ENCODE data around the gene TRPM4.

TRPM4 gene

GRCh38 chr19:49243726-49244125 lies 86.1 kb downstream of the TRPM4 start:
- no peak for DNase-seq

- DNase-seq: no peak
These were observed 86.7 kb downstream of the TRPM4 start for GRCh38 chr19:49244256-49244655.

- DNase-seq: no peak
These were observed 90.1 kb downstream of the TRPM4 start for GRCh38 chr19:49247676-49248075.

- no peak for DNase-seq
These were observed 92.3 kb downstream of the TRPM4 start for GRCh38 chr19:49249933-49250332.

- no peak for DNase-seq
These were observed 98.1 kb downstream of the TRPM4 start for GRCh38 chr19:49255674-49256073.

- DNase-seq: no peak
These were observed 99.1 kb downstream of the TRPM4 start for GRCh38 chr19:49256691-49257090.

Measured in EL (cell line).